OCI-LY1 (cell line): ENCODE results near the gene NAPG.
"Not testable (repeated sequence)": the region's sequence is repeated elsewhere in the genome, so short reads cannot be mapped to it uniquely, and the experiment has no call there.

Experiments used
- H2AFZ ChIP-seq: fragments of 200-600 bp; sonication (generic), shearing (Covaris generic); 2 replicates; pipeline ENCODE4 v1.6.0; 2014; ENCODE audit warnings: antibody characterized with exemption, mild to moderate bottlenecking, low read length
- H3F3A ChIP-seq: fragments of 200-600 bp; sonication (generic), shearing (Covaris generic); 2 replicates; pipeline ENCODE4 v1.6.0; 2014; ENCODE audit warnings: mild to moderate bottlenecking, antibody characterized with exemption, low read length, moderate library complexity; ENCODE audit not compliant: insufficient read depth
- H3K27ac ChIP-seq: fragments of 200-600 bp; sonication (generic); 2 replicates; pipeline ENCODE4 v1.5.1; 2014; ENCODE audit warnings: low read length, mixed run types, mild to moderate bottlenecking, low read depth; ENCODE audit not compliant: poor library complexity, severe bottlenecking
- H3K27me3 ChIP-seq: fragments of 200-600 bp; sonication (generic); 2 replicates; pipeline ENCODE4 v1.6.0; 2014; ENCODE audit warnings: antibody characterized with exemption, mild to moderate bottlenecking, low read length, moderate library complexity; ENCODE audit not compliant: insufficient read depth
- H3K36me3 ChIP-seq: fragments of 200-600 bp; sonication (generic); 2 replicates; pipeline ENCODE4 v1.6.1; 2014; ENCODE audit warnings: mild to moderate bottlenecking, antibody characterized with exemption, low read length, moderate library complexity, mixed read lengths; ENCODE audit not compliant: insufficient read depth
- H3K4me1 ChIP-seq: fragments of 200-600 bp; sonication (generic); 2 replicates; pipeline ENCODE4 v1.5.1; 2014; ENCODE audit warnings: mild to moderate bottlenecking, low read length, moderate library complexity; ENCODE audit not compliant: insufficient read depth, severe bottlenecking
- H3K4me2 ChIP-seq: fragments of 200-600 bp; sonication (generic), shearing (Covaris generic); 2 replicates; pipeline ENCODE4 v1.6.1; 2014; ENCODE audit warnings: low read length
- H3K4me3 ChIP-seq: fragments of 200-600 bp; sonication (generic); 2 replicates; pipeline ENCODE4 v1.5.1; 2014; ENCODE audit warnings: low read length, low read depth, mild to moderate bottlenecking, mixed read lengths; ENCODE audit not compliant: poor library complexity, severe bottlenecking
- H3K79me2 ChIP-seq: fragments of 200-600 bp; shearing (Covaris generic); 2 replicates; pipeline ENCODE4 v1.6.1; 2016; ENCODE audit warnings: mixed run types, low read length, mixed read lengths; ENCODE audit not compliant: insufficient read depth
- H3K9ac ChIP-seq: fragments of 200-600 bp; sonication (generic), shearing (Covaris generic); 2 replicates; pipeline ENCODE4 v1.6.1; 2014; ENCODE audit warnings: mild to moderate bottlenecking, low read length, mixed read lengths
- H3K9me2 ChIP-seq: fragments of 200-600 bp; sonication (generic), shearing (Covaris generic); 2 replicates; pipeline ENCODE4 v1.6.1; 2014; ENCODE audit warnings: low read depth, mild to moderate bottlenecking, low read length, mixed read lengths
- H3K9me3 ChIP-seq: fragments of 200-600 bp; shearing (Covaris generic); 2 replicates; pipeline ENCODE4 v1.6.1; 2014; ENCODE audit warnings: low read length, mixed read lengths
- H4K20me1 ChIP-seq: fragments of 200-600 bp; sonication (generic), shearing (Covaris generic); 2 replicates; pipeline ENCODE4 v1.6.0; 2016; ENCODE audit warnings: mild to moderate bottlenecking, low read length; ENCODE audit not compliant: insufficient read depth
- EZH2 ChIP-seq: fragments of 200-600 bp; sonication (generic), shearing (Covaris generic); IDR thresholded peaks from 2 replicates; pipeline ENCODE4 v1.8.0; 2017; ENCODE audit warnings: borderline replicate concordance, mixed run types, mild to moderate bottlenecking, antibody characterized with exemption, low read length, moderate library complexity, mixed read lengths
- TF ChIP-seq, protein P1 (sequence below): fragments of 200-600 bp; sonication (generic), shearing (Covaris generic); IDR thresholded peaks from 2 replicates; pipeline ENCODE4 v1.5.1; 2017; ENCODE audit warnings: mild to moderate bottlenecking, antibody characterized with exemption, low read length, moderate library complexity, mixed read lengths

The NAPG gene

DNA sequence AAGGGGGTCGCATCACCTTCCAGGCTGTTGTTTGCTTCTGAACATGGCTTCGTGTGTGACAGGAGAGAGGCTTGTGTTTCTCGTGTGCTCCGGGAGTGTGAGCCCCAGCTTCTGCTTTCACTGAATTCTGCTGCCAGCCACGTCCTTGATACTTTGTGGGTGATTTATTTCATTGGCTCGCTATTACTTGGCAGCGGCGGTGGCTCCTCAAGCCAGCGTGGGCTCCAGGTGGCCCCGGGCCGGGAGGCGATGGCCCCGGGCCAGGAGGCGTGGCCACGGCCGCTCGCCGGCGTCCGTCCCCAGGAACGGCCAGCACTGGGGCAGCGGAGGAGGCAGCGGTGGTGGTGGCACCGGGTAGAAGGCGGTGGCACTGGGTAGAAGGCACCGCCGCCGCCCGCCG is 63.1 kb downstream of the NAPG start:
- no peaks in the 10 kb centered on the region for H3K79me2 ChIP-seq
- no peaks in the 10 kb centered on the region for H3K9me3 ChIP-seq
- no peak overlapping the region for H2AFZ ChIP-seq
- TF ChIP-seq, protein P1, sequence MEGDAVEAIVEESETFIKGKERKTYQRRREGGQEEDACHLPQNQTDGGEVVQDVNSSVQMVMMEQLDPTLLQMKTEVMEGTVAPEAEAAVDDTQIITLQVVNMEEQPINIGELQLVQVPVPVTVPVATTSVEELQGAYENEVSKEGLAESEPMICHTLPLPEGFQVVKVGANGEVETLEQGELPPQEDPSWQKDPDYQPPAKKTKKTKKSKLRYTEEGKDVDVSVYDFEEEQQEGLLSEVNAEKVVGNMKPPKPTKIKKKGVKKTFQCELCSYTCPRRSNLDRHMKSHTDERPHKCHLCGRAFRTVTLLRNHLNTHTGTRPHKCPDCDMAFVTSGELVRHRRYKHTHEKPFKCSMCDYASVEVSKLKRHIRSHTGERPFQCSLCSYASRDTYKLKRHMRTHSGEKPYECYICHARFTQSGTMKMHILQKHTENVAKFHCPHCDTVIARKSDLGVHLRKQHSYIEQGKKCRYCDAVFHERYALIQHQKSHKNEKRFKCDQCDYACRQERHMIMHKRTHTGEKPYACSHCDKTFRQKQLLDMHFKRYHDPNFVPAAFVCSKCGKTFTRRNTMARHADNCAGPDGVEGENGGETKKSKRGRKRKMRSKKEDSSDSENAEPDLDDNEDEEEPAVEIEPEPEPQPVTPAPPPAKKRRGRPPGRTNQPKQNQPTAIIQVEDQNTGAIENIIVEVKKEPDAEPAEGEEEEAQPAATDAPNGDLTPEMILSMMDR: no peak
- no peak for TF ChIP-seq EZH2
- no peaks in the 10 kb centered on the region for H4K20me1 ChIP-seq
- no peak overlapping the region for H3K9ac ChIP-seq
- H3K9me2 ChIP-seq: no peaks in the 10 kb centered on the region
- no peaks in the 10 kb centered on the region for H3K36me3 ChIP-seq
- H3K27ac ChIP-seq: no peak overlapping the region
- H3K4me3 ChIP-seq: no peak overlapping the region
- no peaks in the 10 kb centered on the region; the same call in 1 of the 2 replicates for H3K27me3 ChIP-seq
- H3K4me1 ChIP-seq: no peaks in the 10 kb centered on the region
- H3K4me2 ChIP-seq: no peak overlapping the region
- no peaks in the 10 kb centered on the region for H3F3A ChIP-seq

- no peak overlapping the region for H3K9ac ChIP-seq
- no peaks in the 10 kb centered on the region for H3F3A ChIP-seq
- no peaks in the 10 kb centered on the region for H3K9me3 ChIP-seq
- no peak overlapping the region for H3K4me2 ChIP-seq
- H3K4me3 ChIP-seq: no peak overlapping the region
- H3K4me1 ChIP-seq: no peaks in the 10 kb centered on the region
- no peaks in the 10 kb centered on the region; the same call in 1 of the 2 replicates for H3K27me3 ChIP-seq
- no peaks in the 10 kb centered on the region for H3K9me2 ChIP-seq
- H4K20me1 ChIP-seq: no peaks in the 10 kb centered on the region
- H3K27ac ChIP-seq: no peak overlapping the region
- H3K36me3 ChIP-seq: no peaks in the 10 kb centered on the region
- TF ChIP-seq EZH2: no peak
- TF ChIP-seq, protein P1: no peak
- H3K79me2 ChIP-seq: no peaks in the 10 kb centered on the region
- H2AFZ ChIP-seq: no peak overlapping the region
These were observed 64.6 kb downstream of the NAPG start for GRCh38 chr18:10590412-10590811.

- TF ChIP-seq EZH2: no peak
- Histone ChIP-seq H2AFZ (no peak overlapping the region), H3K27me3 (no peaks in the 10 kb centered on the region; the same call in 1 of the 2 replicates), H3K9ac (no peak overlapping the region), H3K9me3 (no peaks in the 10 kb centered on the region), H3K4me1 (no peaks in the 10 kb centered on the region), H3K4me3 (no peak overlapping the region), H3F3A (no peaks in the 10 kb centered on the region), H3K36me3 (no peaks in the 10 kb centered on the region), H3K9me2 (no peaks in the 10 kb centered on the region), H4K20me1 (no peaks in the 10 kb centered on the region), H3K27ac (no peak overlapping the region), H3K79me2 (no peaks in the 10 kb centered on the region), H3K4me2 (no peak overlapping the region)
These were observed 66.1 kb downstream of the NAPG start for GRCh38 chr18:10591896-10592295.

GRCh38 chr18:10593366-10594022 is 67.7 kb downstream of the NAPG start:
- not testable (repeated sequence) for H3K79me2 ChIP-seq, H3K9me3 ChIP-seq, H3K4me1 ChIP-seq, H3K27ac ChIP-seq, H3K9ac ChIP-seq, H3K4me3 ChIP-seq, H2AFZ ChIP-seq, H4K20me1 ChIP-seq, H3K4me2 ChIP-seq, H3F3A ChIP-seq, H3K9me2 ChIP-seq, H3K36me3 ChIP-seq, H3K27me3 ChIP-seq

GRCh38 chr18:10595917-10596316 is 70.1 kb downstream of the NAPG start:
- H3K9me3 ChIP-seq, H3K4me1 ChIP-seq, H3K27ac ChIP-seq, H3K4me2 ChIP-seq, H3K4me3 ChIP-seq, H3K9ac ChIP-seq, H3K9me2 ChIP-seq, H3K79me2 ChIP-seq, H3F3A ChIP-seq, H3K27me3 ChIP-seq, H3K36me3 ChIP-seq, H4K20me1 ChIP-seq, H2AFZ ChIP-seq: not testable (repeated sequence)

DNA sequence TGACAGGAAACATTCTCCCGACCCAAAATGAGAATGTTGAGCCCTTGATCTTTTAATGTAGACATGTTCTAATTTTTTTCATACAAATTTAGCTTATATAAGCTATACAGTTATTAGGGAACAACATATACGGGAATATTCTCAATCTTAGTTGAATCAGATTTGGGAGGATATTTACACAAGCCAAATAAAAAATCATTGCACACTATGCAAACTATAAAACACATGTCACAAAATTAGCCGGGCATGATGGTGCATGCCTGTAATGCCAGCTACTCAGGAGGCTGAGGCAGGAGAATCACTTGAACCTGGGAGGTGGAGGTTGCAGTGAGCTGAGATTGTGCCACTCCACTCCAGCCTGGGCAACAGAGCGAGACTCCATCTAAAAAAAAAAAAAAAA is 71.9 kb downstream of the NAPG start:
- H3K4me3 ChIP-seq, H3K79me2 ChIP-seq, H3K9me3 ChIP-seq, H3K27me3 ChIP-seq, H3K9me2 ChIP-seq, H3K9ac ChIP-seq, H4K20me1 ChIP-seq, H3K27ac ChIP-seq, H3K4me1 ChIP-seq, H2AFZ ChIP-seq, H3K4me2 ChIP-seq, H3K36me3 ChIP-seq, H3F3A ChIP-seq: not testable (repeated sequence)
